Left lobe of liver (tissue), 2 donors: ENCODE data around the gene AXDND1. TPM values are rescaled to one million over a fixed set of nuclear protein-coding genes. Genes with fewer than 3 reads are reported as not detected.
"Not testable (repeated sequence)": the region's sequence is repeated elsewhere in the genome, so short reads cannot be mapped to it uniquely, and the experiment has no call there.

Source experiments
- ATAC-seq: fragments of 200-7000 bp; cut with Tn5 transposase; one replicate; pipeline ENCODE4 v1.9.1; 2020; ENCODE audit warnings: mild to moderate bottlenecking, moderate library complexity
- DNase-seq: peaks from one replicate; pipeline ENCODE4 v3.0.0-alpha.2; 2020; ENCODE audit warnings: low spot score
- total RNA-seq: library from RNA; stranded (reverse); gene quantifications from one replicate; pipeline ENCODE4 v1.2.1, GENCODE V29; 2021
- donor health status: DM: no; HTN: no; CAD: no; lungs with moderate emphysema.
- donor health status: DM: no; HTN: yes; CAD: no.

The AXDND1 gene
- total RNA-seq, 1 donor from 2014 or later = not detected

GRCh38 chr1:179361631-179362030 lies 4.1 kb upstream of the AXDND1 start:
- ATAC-seq = not testable (repeated sequence)

DNA sequence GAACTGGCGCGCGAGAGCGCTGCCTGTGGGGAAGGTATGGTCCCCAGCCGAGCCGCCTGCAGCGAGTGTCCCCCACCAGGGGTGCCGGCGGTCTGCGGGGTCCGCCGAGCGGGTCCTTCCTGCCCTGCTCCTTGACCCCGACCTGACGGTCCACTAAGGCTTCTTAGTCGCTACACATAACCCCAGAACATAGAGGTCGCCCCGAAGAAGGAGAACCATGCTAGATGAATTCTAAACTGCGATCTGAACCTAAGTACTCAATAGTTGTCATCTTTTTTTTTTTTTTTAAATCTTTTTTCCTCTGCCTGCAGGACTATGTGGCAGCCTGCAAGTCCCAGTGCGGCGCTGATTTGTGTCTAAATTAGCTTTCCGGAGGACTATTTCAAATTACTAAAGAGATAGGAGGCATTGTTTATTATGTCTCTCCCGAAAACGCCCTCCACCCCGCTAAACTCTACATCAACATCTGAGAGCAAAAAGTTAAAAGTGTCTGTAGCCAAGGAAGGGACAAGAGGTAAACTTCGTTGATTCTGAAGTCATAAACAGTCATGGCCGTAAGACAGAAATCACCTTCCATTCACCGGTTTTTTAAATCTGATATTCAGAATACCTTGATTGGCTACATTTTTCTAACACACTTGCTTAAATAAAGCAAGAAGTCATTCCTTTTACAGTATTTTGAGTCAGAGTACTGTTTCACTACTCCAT lies 476 bp downstream of the AXDND1 start:
- ATAC-seq (no peak), DNase-seq (no peak)

More at GRCh38 chr1:179361631-179362030, 4.1 kb upstream of the AXDND1 start:
- not testable (repeated sequence) for DNase-seq

DNA sequence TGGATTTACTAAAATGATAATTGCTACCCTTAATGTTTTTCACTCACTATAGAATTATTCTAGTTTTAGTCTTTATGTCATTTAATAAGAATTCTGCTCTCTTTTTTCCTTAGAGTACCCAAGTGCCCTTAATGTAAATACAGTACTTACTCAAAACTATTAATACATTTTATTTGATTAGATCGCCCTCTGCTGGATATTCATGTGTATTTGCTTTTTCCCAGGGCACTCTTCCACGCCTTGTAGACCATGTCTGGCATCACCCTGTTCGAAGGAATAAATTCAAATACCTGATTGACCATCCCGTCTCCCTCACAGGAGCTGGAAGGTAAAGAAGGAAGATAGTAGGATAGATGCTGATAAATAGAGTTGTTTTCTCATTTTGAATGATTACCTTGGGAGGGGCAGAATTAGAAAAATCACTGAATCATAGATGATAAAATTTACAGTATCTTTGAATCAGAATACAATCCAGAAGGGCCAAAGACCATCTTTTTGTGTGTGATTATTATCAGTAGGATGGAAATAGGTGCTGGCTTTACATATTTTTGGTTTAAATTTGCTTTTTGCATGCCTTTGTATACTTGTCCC lies 4.1 kb downstream of the AXDND1 start:
- DNase-seq = no peak
- peak; percentile 59 for ATAC-seq

DNA sequence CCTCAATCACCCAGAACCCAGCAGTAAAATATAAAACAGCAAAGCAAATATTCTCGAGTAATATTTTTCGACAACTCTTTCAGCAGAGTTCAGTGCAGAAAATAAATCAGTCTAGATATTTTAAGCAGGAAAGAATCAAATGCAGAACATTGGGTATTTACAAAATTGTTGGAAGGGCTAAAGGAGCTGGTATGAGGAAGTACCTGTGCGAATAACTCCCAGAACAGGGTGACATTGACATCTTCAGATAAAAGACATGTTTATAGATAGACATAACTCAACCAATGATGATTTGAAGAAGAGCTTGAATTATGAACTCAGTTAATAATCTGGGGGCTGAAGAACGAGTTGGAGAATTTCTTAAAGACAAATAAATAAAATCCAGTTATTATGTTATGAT lies 6.4 kb downstream of the AXDND1 start:
- DNase-seq (no peak), ATAC-seq (no peak)

DNA sequence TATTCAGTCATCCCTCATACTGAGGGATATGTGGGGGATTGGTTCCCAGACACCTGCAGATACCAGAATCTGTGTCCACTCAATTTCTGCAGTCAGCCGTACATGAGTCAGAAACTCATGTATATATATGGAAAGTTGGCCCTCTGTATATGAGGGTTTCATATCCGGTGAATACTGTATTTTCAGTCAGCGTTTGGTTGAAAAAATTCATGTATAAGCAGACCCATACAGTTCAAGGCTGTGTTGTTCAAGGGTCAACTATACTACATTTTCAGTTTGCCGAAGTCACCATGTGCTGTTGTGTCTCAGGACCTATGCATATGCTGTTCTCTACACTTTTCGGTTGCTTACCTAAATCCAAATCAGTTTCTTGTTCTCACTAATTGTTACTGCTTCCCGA lies 10.5 kb downstream of the AXDND1 start:
- ATAC-seq (no peak), DNase-seq (no peak)

DNA sequence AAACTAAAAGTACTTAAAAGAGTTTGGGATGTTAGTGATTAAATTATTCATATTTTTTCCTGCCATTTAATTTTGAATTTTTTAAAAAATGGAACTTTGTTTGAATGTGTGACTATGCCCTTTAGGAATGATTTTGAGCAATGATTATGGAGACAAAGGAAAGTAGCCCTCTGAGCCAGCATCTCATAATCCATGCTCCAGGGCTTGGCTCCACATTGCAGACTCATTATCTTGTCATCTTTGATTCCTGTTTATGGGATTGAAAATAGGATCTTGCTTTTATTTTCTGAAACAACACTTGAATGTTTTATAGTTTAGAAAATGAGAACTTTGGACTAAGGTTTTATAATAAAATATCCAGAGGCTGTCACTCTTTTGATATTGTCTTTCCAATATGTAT lies 14.5 kb downstream of the AXDND1 start:
- DNase-seq (no peak), ATAC-seq (no peak)

DNA sequence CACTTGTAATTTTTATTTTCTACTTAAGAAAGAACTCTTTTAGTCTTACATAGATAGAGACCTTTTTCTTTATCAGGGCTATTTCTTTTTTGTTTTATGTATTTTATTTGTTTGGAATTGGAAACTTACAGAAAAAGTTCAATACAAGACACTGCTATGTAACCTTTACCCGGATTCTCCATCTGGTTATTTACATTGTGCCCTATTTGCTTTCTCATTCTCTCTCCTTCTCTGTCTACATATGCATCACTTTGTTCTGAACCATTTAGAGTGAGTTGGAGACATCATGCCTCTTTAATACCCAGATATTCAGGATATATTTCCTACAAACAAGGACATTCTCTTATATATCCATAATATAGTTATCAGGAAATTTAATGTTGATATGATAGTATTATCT lies 18.3 kb downstream of the AXDND1 start:
- ATAC-seq = no peak
- no peak for DNase-seq

GRCh38 chr1:179385510-179385909 lies 19.7 kb downstream of the AXDND1 start:
- DNase-seq (no peak), ATAC-seq (no peak)

DNA sequence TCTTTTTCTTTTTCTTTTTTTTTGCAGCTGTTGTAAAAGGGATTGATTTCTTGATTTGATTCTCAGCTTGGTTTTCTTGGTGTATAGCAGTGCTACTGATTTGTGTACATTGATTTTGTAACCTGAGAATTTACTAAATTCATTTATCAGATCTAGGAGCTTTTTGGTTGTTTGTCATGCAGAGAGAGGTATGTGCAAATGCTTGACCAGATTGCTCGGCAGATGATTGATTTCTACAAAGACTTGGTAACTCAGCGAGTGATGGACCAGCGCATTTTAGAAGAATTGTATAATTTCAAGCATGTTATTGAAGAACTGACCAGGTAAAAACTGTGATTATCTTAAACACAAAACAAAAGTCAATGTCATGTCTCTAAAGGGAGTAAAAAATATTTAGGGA lies 27.9 kb downstream of the AXDND1 start:
- DNase-seq (no peak), ATAC-seq (no peak)

- DNase-seq, ATAC-seq: not testable (repeated sequence)
These were observed 33.6 kb downstream of the AXDND1 start for GRCh38 chr1:179399399-179399798.

- not testable (repeated sequence) for ATAC-seq, DNase-seq
These were observed 52.0 kb downstream of the AXDND1 start for GRCh38 chr1:179417760-179418159.

DNA sequence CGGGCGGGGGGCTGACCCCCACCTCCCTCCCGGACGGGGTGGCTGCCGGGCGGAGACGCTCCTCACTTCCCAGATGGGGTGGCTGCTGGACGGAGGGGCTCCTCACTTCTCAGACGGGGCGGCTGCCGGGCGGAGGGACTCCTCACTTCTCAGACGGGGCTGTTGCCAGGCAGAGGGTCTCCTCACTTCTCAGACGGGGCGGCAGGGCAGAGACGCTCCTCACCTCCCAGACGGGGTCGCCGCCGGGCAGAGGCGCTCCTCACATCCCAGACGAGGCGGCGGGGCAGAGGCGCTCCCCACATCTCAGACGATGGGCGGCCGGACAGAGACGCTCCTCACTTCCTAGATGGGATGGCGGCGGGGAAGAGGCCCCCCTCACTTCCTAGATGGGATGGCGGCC lies 52.9 kb downstream of the AXDND1 start:
- ATAC-seq, DNase-seq: not testable (repeated sequence)

DNA sequence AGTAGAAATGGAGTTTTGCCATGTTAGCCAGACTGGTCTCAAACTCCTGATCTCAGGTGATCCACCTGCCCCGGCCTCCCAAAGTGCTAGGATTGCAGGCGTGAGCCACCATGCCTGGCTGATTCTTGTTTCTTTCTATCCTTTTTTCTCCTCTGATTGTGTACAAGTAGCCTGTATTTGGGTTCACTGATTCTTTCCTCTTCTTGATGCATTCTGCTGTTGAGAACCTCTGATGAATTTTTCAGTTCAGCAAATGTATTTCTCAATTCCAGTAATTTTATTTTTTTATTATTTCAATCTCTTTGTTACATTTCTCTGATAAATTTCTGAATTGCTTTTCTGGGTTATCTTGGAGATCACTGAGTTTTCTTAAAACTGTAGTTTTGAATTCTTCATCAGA lies 58.8 kb downstream of the AXDND1 start:
- ATAC-seq = no peak
- no peak for DNase-seq

GRCh38 chr1:179425186-179425585 lies 59.4 kb downstream of the AXDND1 start:
- DNase-seq (no peak), ATAC-seq (no peak)

DNA sequence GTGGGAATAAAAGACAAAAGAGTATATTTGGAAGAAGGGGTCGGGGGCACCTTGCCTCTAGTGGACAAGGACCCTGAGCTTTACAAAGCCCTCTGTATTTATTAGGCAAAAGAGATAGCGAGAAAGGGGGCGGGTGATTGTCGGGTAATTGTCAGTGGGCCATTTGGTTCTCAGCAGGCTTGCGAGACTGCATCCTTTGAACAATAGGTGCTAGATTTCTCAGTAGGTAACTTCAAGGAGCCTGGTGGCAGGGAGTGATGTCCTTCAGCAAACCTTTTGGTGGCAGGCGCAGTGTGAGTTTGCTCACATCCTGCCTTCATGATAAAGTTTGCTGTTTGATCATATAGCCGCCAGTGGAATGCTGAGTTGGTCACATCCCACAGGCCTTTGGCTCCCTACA lies 71.4 kb downstream of the AXDND1 start:
- DNase-seq (no peak), ATAC-seq (no peak)

- ATAC-seq, DNase-seq: not testable (repeated sequence)
These were observed 73.9 kb downstream of the AXDND1 start for GRCh38 chr1:179439646-179440045.

DNA sequence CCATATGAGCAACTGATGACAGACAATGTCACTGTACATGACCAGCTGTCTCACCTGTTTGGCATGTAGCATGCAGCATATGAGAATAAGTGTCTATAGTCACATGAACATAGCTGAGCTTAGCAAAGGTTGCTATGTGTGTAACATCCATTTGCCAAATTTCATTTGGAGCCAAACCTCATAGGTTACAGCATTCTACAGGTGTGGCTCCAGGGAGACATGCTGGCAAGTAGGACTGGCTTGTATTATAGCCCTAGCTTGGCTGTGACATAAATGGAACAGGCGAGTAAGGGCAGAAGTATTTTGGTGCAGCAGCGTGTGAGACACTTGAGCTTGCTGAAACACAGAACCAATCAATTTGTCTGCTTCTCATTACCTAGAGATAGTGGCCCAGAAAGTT lies 74.5 kb downstream of the AXDND1 start:
- ATAC-seq, DNase-seq: not testable (repeated sequence)

- ATAC-seq = peak; percentile 32
These were observed 75.2 kb downstream of the AXDND1 start for GRCh38 chr1:179440971-179441370.

DNA sequence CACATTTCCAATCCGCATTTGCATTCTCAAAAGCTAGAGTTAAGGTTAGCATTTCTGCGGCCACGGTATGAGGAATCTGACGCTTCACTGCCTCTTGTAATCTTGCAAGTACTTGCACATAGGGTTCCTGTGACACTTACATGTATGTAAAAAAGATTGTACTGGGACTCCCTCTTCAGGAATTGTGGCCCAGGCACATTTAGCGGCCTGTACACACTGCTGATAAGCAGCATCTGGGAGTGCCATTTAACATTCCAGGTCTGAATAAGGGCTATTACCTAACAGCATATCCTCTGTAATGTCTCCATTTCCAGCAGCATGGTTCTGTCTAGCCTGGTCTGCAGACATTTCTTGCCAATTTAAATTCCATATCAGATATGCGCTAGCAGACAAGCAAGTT lies 75.7 kb downstream of the AXDND1 start:
- ATAC-seq (no peak), DNase-seq (no peak)

More at GRCh38 chr1:179440971-179441370, 75.2 kb downstream of the AXDND1 start:
- no peak for DNase-seq

GRCh38 chr1:179442846-179443245 lies 77.1 kb downstream of the AXDND1 start:
- not testable (repeated sequence) for DNase-seq, ATAC-seq

DNA sequence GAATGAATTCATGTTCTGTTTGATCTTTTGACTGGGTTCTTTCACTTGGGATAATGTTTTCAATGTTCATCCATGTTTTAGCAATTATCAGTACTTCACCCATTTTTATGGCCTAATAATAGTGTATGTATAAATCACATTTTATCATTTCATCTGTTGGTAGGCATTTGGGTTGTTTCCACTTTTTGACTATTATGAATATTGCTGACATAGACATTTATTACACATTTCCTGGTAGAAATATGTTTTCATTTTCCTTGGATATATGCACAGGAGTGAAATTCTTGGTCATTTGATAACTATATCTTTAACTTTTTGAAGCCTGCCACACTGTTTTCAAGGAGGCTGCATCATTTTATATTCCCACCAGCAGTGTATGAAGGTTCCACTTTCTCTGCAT lies 79.8 kb downstream of the AXDND1 start:
- ATAC-seq = no peak
- no peak for DNase-seq

GRCh38 chr1:179447489-179447888 lies 81.7 kb downstream of the AXDND1 start:
- DNase-seq (no peak), ATAC-seq (peak; percentile 61)
